NCI-H82 treated with DMSO at 0.1 percent for 48 hours (cell line): Measurements from ENCODE around the gene SDK2.
"Not testable (repeated sequence)": the region's sequence is repeated elsewhere in the genome, so short reads cannot be mapped to it uniquely, and the experiment has no call there.

Experiments
- DNase-seq: peaks from one replicate; lab custom pipeline; 2025; ENCODE audit not compliant: unreplicated experiment; lab: John Stamatoyannopoulos, UW

SDK2 gene

DNA sequence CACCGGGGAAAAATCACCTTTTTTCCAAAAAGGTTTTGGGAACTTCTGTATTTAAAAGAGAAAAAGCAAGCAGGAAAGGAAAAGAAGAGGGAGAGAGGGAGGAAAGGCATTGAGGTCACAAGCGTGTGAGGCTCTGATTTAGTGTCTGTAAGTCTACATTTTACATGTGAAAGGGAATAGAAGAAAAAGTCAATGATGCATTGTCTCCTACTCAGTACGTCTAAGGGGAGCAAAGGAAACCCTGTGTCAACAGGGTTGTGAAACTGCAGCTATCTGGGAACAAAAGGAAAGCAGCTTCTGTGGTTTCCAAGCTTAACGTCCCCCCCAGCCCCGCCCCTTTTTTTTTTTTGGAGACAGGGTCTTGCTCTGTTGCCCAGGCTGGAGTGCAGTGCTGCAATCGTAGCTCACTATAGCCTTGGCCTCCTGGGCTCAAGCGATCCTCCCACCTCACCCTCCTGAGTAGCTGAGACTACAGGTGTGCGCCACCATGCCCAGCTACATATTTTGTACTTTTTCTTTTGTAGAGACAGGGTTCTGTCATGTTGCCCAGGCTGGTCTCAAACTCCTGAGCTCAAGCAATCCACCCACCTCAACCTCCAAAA is 330.6 kb downstream of the SDK2 start:
- DNase-seq, result no peak

DNA sequence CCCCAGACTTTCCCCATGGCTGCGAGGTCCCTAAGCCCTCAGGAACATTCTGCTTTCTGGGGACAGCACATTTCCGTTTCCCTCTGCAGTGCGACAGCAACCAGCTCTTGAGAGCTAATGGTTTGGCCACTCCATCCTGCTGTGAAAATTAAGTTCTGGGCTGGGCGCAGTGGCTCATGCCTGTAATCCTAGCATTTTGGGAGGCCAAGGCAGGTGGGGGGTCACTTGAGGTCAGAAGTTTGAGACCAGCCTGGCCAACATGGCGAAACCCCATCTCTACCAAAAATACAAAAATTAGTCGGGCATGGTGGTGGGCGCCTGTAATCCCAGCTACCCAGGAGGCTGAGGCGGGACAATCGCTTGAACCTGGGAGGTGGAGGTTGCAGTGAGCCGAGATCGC is 331.4 kb downstream of the SDK2 start:
- not testable (repeated sequence) for DNase-seq

DNA sequence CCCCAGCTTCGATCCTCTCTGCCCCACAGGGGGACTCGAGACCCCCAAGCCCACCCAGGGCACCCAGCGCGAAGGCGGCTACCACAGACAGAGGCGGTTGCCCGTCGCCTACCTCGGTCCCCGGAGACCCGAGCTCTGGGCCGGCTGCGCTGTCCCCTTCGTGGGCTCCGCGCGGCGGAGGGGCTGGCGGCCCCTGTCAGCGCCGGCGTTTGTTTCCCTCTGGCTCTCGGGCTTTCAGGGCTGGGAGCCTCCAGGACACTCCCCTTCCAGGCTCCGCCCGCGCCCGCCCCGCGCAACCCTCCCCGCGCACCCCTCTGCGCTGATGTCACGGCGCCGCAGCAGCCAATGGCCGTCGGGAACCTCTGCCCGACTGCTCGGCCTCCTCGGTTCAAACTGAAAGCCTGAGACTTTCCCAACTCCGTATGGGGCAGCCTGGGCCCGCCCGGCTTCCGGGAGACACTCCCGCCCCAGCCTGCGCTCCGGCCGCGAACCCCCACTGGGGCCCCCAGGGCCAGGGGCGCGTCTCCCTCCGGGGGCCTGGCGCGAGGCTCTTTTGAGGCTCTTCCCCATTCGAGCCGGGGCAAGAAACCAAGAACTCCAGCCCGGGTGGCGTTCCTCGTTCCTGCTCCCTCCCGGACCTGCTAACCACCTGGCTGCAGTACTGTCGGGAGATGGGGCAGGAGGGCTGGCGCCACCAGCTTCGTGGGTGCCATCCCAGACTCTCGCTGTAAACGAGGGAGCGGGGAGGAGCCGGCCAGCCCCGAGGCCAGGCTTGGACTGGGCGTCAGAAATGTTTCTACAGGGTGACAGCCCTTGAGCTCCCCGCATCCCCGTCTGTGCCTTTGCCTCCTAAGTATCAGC is 332.2 kb downstream of the SDK2 start, which contains the start of gene CDC42EP4:
TSS of gene CDC42EP4 (minus strand) at position 221 of the 861 bp plus-strand sequence. CDS start 25,501 bp downstream, outside the sequence.
- DNase-seq, result peak; percentile 76

DNA sequence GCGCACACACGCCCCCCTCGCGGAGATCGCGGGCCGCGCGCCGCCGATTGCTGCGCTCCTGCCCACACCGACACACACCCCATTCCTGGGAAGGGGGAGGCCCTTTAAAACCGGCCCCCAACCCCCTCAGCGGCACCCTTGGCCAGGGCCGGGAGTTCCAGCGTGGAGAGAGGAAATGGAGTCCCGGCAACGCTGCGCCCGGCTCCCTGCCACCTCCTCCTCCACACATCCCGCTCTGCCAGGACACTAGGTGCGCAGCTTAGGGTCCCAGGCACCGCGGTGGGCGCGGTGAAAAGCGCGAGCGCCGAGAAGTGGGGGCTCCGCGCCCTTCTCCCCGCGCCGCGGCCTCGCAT is 332.8 kb downstream of the SDK2 start:
- no peak for DNase-seq

DNA sequence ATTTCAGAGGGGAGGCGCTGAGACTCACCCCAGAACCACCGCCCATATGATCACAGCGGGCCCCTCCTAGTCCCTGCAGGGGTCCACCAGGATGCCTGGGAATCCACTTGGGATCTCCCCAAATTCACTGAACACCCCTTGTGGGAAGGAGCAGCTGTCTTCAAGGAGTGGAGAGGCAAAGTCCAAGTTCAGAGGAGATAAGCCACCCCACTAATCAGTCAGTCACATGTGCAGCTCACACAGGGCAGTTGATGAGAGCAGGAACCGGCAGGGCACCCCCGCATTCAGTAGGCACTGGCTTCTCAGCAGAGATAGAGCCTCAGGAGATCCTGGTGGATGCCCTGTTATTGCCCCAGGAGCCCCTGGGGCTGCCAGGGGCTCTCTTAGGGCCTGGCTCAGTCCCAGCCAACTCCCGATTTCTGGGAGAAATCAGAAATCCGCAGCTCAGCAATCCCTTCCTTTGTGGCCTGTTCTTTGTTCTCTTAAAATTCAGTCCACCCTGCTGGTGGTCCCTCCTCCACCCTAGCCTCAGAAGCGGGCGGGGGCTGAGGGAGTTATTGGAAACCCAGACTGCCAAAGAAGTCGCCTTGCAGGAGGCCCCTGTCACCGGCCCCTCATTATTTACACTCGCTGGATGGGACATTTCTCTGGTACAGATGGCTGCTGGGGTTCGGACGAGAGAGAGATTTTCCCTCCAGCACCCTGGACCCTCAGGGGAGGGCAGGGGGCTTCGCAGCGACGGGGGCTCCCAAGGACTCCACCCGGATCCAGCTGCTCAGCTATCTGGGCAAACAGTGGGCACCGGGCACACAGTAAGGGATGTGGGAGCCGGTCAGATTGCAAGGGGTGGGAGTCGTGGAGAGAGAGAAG is 334.3 kb downstream of the SDK2 start:
- DNase-seq, result peak; percentile 57

DNA sequence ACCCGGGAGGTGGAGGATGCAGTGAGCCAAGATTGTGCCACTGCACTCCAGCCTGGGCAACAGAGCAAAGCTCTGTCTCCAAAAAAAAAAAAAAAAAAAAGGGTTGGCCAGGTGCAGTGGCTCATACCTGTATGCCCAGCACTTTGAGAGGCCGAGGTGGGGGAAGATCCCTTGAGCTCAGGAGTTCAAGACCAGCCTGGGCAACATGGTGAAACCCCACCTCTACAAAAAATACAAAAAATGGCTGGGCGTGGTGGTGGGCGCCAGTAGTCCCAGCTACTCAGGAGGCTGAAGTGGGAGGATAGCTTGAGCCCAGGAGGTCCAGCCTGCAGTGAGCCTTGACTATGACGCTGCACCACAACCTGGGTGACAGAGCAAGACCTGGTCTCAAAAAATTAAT is 335.3 kb downstream of the SDK2 start:
- DNase-seq, result not testable (repeated sequence)

DNA sequence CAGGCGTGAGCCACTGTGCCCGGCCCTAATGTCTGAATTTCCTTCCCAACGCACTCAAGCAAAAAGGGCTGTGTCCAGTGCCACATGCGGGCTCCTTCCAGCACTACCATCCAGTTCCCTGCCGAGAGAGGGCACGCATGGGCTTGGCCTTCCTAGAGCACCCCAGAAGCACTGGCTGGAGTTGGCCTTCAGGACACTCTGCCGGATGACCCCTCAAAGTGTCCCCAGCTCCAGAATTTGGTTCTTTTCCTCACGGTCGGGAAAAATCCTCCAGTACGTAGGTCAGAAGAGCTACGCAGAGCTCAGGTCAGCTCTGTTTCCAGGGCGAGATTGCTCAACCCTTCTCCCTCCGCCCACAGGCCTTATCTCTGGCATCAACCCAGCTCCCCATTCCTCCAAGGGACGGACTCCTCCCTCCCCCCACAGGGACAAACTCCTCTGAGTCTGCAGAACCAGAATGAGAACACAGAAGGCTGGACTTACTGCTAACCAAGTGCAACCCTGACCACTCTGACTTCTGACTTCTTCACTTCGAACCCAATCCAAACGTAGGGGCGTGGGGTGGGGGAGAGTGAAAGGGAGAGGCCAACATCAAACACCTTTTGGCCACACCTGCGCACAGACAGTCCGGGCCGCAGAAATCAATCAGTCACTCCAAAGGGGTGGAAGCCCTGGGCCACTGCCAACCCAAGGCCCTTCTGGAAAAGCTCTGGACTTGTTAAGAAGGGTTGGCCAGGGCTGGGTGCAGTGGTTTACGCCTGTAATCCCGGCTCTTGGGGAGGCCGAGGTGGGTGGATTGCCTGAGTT is 336.0 kb downstream of the SDK2 start:
- no peak for DNase-seq

DNA sequence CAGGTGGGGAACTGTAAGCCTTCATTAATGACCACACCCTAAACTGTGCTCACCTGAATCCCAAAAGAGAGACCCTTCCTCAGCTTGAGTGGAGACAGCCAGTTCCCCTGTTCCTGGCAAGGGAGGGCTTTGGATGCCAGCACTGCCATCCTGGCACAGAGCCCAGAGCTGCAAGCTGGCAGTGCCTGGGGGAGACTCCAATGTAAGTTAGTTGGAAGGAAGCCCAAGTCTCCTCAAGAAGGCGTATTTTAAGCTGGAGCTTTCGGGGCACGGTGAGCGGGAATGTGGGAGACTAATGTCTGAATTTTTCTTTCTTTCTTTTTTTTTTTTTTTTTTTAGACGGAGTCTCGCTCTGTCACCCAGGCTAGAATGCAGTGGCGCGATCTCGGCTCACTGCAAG is 337.1 kb downstream of the SDK2 start:
- no peak for DNase-seq

DNA sequence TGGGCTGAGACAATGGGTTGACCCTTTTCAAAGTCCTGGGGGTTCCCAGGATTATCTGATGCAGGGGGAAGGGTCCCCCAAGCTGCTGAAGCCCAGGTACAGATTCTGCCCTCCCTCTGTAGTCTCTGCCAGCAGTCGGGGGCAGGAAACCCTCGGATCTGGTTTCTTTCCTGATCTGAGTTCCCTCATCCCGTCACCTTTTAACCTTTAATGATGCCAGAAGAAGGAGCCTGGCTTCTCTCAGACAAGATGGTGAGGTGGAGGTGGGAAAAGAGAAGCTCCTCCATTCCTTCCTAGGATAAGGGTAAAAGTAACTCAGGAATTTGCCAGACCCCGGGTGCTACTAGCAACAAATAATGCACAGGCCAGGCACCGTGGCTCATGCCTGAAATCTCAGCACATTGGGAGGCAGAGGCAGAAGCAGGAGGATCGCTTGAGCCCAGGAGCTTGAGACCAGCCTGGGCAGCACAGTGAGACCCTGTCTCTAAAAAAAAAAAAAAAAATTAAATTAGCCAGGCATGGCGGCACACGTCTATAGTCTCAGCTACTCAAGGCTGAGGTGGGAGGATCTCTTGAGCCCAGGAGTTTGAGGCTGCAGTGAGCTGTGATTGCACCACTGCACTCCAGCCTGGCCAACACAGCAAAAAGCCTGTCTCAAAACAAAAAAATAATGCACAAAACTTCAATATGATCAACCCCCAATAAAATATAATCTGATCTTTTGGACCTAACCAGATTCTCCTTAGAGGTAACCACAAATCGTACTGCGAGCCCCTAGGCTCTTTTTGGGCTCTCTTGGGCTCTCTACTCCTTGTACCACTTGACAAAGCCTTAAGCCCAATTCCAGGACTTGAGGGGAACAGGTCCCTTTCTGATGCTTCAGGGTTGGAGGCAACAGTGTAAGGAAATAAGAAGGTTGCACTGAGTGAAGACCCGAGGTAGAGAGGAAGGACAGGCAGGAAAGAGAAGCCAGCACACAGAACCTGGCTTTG is 338.1 kb downstream of the SDK2 start:
- DNase-seq, result no peak

DNA sequence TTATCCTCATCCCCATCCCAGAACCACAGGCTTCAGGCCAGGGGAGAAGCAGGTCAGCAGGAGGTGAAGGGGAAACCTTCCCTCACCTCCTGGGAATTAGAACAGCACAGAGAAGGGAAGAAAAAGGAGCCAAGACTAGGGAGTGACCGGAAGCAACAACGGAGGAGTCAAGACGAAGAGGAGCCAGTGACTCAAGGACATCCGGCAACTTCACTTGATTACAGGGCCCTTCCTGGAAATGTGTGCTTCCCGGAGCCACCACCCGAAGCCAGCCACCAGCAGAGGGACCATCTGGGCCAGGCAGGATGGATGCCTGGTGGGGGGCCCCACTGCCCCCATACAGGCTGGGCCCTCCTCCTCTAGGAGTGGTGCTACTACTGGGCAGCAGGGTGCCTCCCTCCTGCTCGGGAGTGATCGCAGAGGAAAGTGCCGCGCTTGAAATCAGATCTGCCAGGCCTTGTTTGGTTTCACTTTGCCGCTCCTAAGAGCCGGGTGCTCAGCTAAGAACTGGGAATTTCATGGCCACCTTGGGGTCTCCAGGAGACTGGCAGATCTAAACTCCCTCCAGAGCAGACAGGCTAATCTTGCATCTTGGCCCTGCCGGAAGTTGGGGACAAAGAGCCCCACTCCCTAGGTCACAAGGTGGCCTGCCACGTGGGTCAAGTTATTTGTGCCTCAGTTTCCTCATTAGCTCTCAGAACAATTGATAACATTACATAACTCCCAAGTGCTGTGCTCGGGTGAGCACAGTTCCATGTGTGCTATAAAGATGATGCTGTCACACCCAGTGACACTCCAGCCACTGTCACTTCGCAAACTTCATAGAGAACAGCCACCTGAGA is 339.1 kb downstream of the SDK2 start:
- DNase-seq, result no peak

DNA sequence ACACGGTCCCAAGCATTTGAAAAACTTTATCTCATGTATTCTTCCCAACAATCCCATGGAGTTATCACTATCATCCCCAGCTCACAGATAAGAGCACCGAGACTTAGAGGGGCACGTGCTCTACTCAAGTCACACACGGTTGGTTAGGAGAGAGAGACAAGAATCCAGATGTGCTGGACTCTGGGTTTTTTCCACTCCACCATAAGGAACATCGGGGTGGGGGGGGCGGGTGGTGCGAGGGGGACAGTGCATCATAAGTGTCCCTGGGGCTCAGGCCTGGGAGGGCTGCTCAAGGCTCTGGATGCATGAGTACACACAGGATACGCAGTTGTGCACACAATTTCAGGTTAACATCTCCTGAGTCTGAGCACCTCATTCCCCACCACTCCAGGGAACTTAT is 339.8 kb downstream of the SDK2 start:
- DNase-seq, result no peak

DNA sequence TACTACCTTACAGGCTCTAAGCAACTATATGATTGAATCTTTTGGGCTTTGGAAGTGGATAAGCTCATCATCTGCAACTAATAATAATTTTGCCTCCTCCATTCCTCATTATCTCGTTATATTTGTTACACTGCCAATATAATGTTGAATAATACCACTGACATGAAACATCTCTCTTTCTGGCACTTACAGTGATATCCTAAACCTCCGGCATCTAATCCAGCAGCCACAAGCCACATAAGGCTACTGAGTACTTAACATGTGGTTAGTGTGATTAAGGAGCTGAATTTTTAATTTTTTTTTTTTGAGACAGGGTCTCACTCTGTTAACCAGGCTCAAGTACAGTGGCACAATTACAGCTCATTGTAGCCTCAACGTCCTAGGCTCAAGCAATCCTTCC is 342.1 kb downstream of the SDK2 start:
- DNase-seq, result no peak

DNA sequence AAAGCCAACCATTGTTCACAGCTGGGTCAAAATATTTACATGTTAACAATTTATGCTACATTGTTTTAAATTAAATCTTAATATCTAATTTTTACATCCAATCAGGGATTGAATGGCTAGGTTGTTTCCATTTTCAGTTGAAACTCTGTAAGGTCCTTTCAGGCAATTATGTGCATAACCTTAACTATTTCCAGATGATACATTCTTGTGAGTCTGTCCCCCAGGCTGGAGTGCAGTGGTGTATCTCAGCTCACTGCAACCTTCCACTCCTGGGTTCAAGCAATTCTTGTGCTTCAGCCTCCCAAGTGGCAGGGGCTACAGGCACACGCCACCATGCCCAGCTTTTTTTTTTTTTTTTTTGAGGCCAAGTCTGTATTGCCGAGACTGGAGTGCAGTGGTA is 342.9 kb downstream of the SDK2 start:
- no peak for DNase-seq

DNA sequence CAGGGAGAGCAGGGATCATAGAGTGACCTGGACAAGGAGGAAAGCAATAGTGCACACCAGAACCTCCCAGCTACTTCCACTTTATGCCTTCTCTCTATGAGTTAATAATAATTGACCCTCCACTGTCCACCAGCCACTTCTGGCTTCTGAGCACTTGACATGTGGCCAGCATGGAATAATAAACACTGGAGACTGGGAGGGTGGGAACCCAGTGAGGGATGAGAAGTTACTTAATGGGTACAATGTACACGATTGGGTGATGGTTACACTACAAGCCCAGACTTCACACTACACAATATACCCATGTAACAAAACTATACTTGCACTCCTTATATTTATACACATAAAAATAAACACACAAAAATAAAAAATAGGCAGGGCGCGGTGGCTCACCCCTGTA is 343.9 kb downstream of the SDK2 start:
- no peak for DNase-seq

DNA sequence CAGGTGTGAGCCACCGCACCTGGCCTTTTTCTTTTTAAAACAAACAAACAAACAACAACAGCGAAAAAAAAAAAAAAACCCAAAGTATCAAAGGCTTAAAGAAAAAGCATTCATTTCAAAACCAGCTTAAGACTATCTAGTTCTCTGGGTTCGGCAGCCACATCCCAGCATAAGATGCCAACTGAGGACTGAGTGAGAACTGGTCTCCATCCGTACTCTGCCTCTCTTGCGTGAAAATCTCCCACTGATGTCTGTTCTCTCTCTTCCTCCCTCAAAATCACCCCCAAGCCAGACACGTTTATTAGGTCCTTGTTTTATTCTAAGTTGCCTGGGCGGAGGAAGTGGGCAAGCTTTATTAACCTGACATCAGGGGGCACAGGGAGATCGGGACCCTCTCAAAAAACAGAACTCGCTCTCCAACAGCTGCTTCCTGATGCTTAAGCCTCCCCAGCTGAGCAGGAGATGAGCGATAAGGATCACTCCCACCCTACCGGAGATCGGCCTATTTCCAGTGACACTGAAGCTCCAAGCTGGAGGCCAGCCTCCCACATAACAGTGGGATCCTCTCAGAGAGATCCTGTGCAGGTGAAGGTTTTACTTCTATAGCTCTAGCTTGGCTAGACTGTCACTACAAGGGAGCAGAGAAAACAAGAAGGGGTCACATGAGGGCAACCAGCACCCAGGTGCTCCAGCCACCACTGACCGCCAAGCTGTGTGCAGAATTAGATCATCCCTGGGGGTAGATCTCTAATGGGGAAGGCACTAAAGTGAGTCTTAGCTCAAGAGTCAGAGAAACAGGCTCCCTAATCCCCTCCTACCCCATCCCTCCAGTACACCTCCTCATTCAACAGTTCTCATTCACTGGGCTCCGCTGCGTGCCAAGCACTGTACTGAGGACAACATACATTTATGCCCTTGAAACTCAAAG is 346.0 kb downstream of the SDK2 start:
- DNase-seq, result no peak

DNA sequence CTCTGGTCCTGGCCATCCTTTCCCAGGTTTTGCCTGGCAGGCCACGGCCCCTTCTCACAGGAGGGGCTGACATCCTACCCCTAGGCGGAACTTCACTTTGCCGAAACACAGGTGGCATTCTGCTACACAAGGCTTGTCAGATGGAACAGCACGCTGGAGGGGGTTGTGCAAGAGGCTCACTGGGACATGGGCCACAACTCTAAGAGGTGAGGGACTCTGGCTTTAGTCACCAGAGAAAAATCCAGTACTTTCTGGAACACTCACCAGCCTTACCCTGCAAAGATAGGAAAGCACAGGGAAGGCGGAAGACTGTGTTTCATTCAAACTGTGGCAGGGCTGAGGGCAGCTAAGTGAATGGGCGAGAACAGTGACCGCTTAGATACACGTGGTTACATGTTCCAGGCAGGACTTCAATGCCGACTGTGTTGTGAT is 350.7 kb downstream of the SDK2 start:
- DNase-seq, result no peak

DNA sequence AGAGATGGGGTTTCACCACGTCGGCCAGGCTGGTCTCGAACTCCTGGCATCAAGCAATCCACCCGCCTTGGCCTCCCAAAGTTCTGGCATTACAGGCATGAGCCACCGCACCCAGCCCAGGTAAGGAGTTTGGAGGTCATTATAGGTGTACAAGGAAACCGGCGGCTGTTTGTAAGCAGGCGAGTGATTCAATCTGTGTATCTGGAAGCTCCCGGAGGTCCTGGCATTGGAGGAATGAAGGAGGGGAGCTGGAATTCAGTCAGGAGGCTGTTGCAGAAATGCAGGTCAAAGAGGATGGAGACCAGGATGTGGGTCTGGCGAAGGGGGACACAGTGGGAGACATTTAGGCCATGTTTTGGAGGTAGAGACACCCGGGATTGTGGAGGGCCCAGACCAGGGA is 351.2 kb downstream of the SDK2 start:
- DNase-seq, result no peak
